CD14-positive monocyte (primary cell): ENCODE measurements around the gene ALDH1B1. TPM values are rescaled to one million over a fixed set of nuclear protein-coding genes. Genes with fewer than 3 reads are reported as not detected.

Source experiments
- DNase-seq, 3 donors: peaks; one replicate each; pipeline ENCODE4 v3.0.0-alpha.2; 2011 to 2022
- H2AFZ ChIP-seq: 2 replicates; pipeline ENCODE4 v1.6.0; 2012; ENCODE audit warnings: mild to moderate bottlenecking, low read depth, low read length, inconsistent platforms; ENCODE audit not compliant: insufficient read depth, poor library complexity, severe bottlenecking
- H3K27ac ChIP-seq, 2 donors: 1 replicate in 1 of 2; 2 replicates in 1 of 2; pipeline ENCODE4 v1.5.1; 2012 to 2013; ENCODE audit warnings: low read length in 2 of 2, control low read depth in 1 of 2, inconsistent platforms in 1 of 2, low read depth in 1 of 2, mild to moderate bottlenecking in 1 of 2
- H3K27me3 ChIP-seq, 2 donors: one replicate each; pipeline versions ENCODE4 v1.6.0 to v1.6.1; 2011 to 2013; ENCODE audit warnings: low read length in 2 of 2; ENCODE audit not compliant: control insufficient read depth in 2 of 2, insufficient read depth in 2 of 2
- H3K36me3 ChIP-seq, 2 donors: replicated peaks in 1 of 2; 1 replicate in 1 of 2; 2 replicates in 1 of 2; pipeline versions ENCODE4 v1.5.1 to v1.6.1; 2012 to 2013; ENCODE audit warnings: low read length in 2 of 2, control low read depth in 1 of 2, inconsistent platforms in 1 of 2, mild to moderate bottlenecking in 1 of 2; ENCODE audit not compliant: insufficient read depth in 2 of 2, control insufficient read depth in 1 of 2
- H3K4me1 ChIP-seq, 2 donors: 1 replicate in 1 of 2; 2 replicates in 1 of 2; pipeline versions ENCODE4 v1.5.1 to v1.6.1; 2012 to 2013; ENCODE audit warnings: low read length in 2 of 2, control low read depth in 1 of 2, inconsistent platforms in 1 of 2, mild to moderate bottlenecking in 1 of 2, moderate library complexity in 1 of 2; ENCODE audit not compliant: insufficient read depth in 2 of 2, control insufficient read depth in 1 of 2
- H3K4me2 ChIP-seq: replicated peaks from 2 replicates; pipeline ENCODE3; 2012; ENCODE audit warnings: low read length, moderate library complexity, mild to moderate bottlenecking; ENCODE audit not compliant: poor library complexity, severe bottlenecking; ENCODE audit errors: extremely low read depth
- H3K4me3 ChIP-seq, 3 experiments: fragments of 200-600 bp in 1 of 3; sonication (generic) in 1 of 3; replicated peaks in 1 of 3; 1 replicate in 2 of 3; 2 replicates in 1 of 3; pipeline ENCODE4 v1.5.1; 2011 to 2013; ENCODE audit warnings: low read length in 3 of 3, mild to moderate bottlenecking in 3 of 3, control low read depth in 2 of 3, low read depth in 2 of 3, inconsistent platforms in 1 of 3, moderate library complexity in 1 of 3
- H3K79me2 ChIP-seq: 2 replicates; pipeline ENCODE4 v1.6.0; 2012; ENCODE audit warnings: mild to moderate bottlenecking, control low read depth, inconsistent platforms, low read length, moderate library complexity; ENCODE audit not compliant: insufficient read depth
- H3K9ac ChIP-seq: 2 replicates; pipeline ENCODE4 v1.6.0; 2017; ENCODE audit warnings: low read length, mild to moderate bottlenecking; ENCODE audit not compliant: insufficient read depth, poor library complexity, severe bottlenecking
- H3K9me3 ChIP-seq, 2 donors: replicated peaks in 1 of 2; 1 replicate in 1 of 2; 2 replicates in 1 of 2; pipeline versions ENCODE4 v1.5.1 to v1.6.1; 2012 to 2013; ENCODE audit warnings: low read length in 2 of 2, control low read depth in 1 of 2; ENCODE audit not compliant: control insufficient read depth in 1 of 2, insufficient read depth in 1 of 2
- H4K20me1 ChIP-seq: 2 replicates; pipeline ENCODE4 v1.6.0; 2012; ENCODE audit warnings: mild to moderate bottlenecking, low read length, control low read depth, moderate library complexity; ENCODE audit not compliant: insufficient read depth
- H3K27ac Mint-ChIP-seq, 7 donors: one replicate each; pipeline ENCODE4 v1.8.0; 2020; ENCODE audit warnings: mild to moderate bottlenecking in 7 of 7, mixed read lengths in 7 of 7, moderate library complexity in 6 of 7, inconsistent platforms in 2 of 7
- H3K27me3 Mint-ChIP-seq, 3 donors: one replicate each; pipeline ENCODE4 v1.8.0; 2021 to 2022; ENCODE audit warnings: low read depth in 3 of 3, mild to moderate bottlenecking in 3 of 3, mixed read lengths in 3 of 3, moderate library complexity in 3 of 3, inconsistent platforms in 1 of 3
- H3K36me3 Mint-ChIP-seq, 2 donors: one replicate each; pipeline ENCODE4 v1.8.0; 2020; ENCODE audit warnings: mixed read lengths in 2 of 2, inconsistent platforms in 1 of 2, mild to moderate bottlenecking in 1 of 2
- H3K4me1 Mint-ChIP-seq: one replicate; pipeline ENCODE4 v1.8.0; 2020; ENCODE audit warnings: mild to moderate bottlenecking, mixed read lengths
- H3K4me3 Mint-ChIP-seq, 2 donors: one replicate each; pipeline ENCODE4 v1.8.0; 2020; ENCODE audit warnings: mild to moderate bottlenecking in 2 of 2, mixed read lengths in 2 of 2, moderate library complexity in 1 of 2
- H3K9me3 Mint-ChIP-seq, 7 donors: one replicate each; pipeline ENCODE4 v1.8.0; 2020 to 2022; ENCODE audit warnings: mixed read lengths in 7 of 7, mild to moderate bottlenecking in 6 of 7, moderate library complexity in 6 of 7, inconsistent platforms in 2 of 7
- CTCF ChIP-seq: fragments of 200-600 bp; IDR thresholded peaks from one replicate; pipeline ENCODE4 v1.8.0; 2022; ENCODE audit warnings: antibody characterized with exemption, mild to moderate bottlenecking
- WGBS: methylation state at CpG from one replicate; pipeline ENCODE4 v1.1.5; 2013; ENCODE audit warnings: missing lambda C conversion rate; ENCODE audit not compliant: insufficient coverage; 5-methylcytosine and 5-hydroxymethylcytosine counted together
- intact Hi-C, 2 donors: fragments of 100-400 bp; cut with micrococcal nuclease; formaldehyde crosslinking; loops; one replicate each; pipeline versions ENCODE4 v1.15.0 to v1.15.1; 2023
- polyA plus RNA-seq, 3 donors: library from polyadenylated mRNA; depleted of rRNA in 1 of 3; unstranded in 2 of 3; stranded (reverse) in 1 of 3; fragments of 300-500 nt in 2 of 3; fragments of >200 nt in 1 of 3; fragmentation: Illumina TruSeq in 2 of 3; gene quantifications; 1 replicate in 2 of 3; 2 replicates in 1 of 3; pipeline ENCODE4 v1.2.3, GENCODE V29; 2012 to 2021

ALDH1B1 gene
- polyA plus RNA-seq, 3 donors: 1.00 to 4.5 (median 3.8) TPM

GRCh38 chr9:38408719-38409118 is 16.2 kb downstream of the ALDH1B1 start:
- no peaks in the 10 kb centered on the region for H3K9me3 Mint-ChIP-seq
- no peaks in the 10 kb centered on the region for H3K79me2 ChIP-seq
- H3K36me3 Mint-ChIP-seq: no peaks in the 10 kb centered on the region
- H4K20me1 ChIP-seq: no peaks in the 10 kb centered on the region
- no peak overlapping the region for H3K4me3 ChIP-seq
- no peak overlapping the region for H3K4me2 ChIP-seq
- H3K4me3 Mint-ChIP-seq: no peak overlapping the region
- no peak for TF ChIP-seq CTCF
- H3K27me3 ChIP-seq: no peaks in the 10 kb centered on the region
- no peaks in the 10 kb centered on the region for H3K4me1 Mint-ChIP-seq
- H3K4me1 ChIP-seq: no peaks in the 10 kb centered on the region
- peaks cover 1 to 11% (median 4%) of the 10 kb centered on the region in 3 donors for H3K27me3 Mint-ChIP-seq
- no peak overlapping the region for H3K27ac Mint-ChIP-seq
- no peak overlapping the region for H3K27ac ChIP-seq
- DNase-seq: no peak
- whole genome bisulfite sequencing: 67% methylated on average over 4 of the region's 4 CpGs
- H2AFZ ChIP-seq: no peak overlapping the region
- H3K36me3 ChIP-seq: no peaks in the 10 kb centered on the region
- H3K9ac ChIP-seq: no peak overlapping the region
- no peaks in the 10 kb centered on the region for H3K9me3 ChIP-seq
- intact Hi-C loops: loop anchor here in 1 of 2 donors (10.0 kb wide), 1 partner anchor 494 kb away; no protein-coding TSS in a partner anchor

- no peak overlapping the region for H3K27ac Mint-ChIP-seq
- H3K4me3 Mint-ChIP-seq: no peak overlapping the region
- H3K79me2 ChIP-seq: no peaks in the 10 kb centered on the region
- no peaks in the 10 kb centered on the region for H3K4me1 ChIP-seq
- no peak overlapping the region for H2AFZ ChIP-seq
- H4K20me1 ChIP-seq: no peaks in the 10 kb centered on the region
- intact Hi-C loops: no loop called here
- no peak overlapping the region for H3K4me2 ChIP-seq
- no peaks in the 10 kb centered on the region for H3K9me3 Mint-ChIP-seq
- H3K9ac ChIP-seq: no peak overlapping the region
- H3K36me3 ChIP-seq: no peaks in the 10 kb centered on the region
- no peak overlapping the region for H3K4me3 ChIP-seq
- H3K27me3 Mint-ChIP-seq: peaks cover 0 to 5% (median 3%) of the 10 kb centered on the region in 3 donors
- H3K27me3 ChIP-seq: no peaks in the 10 kb centered on the region
- H3K36me3 Mint-ChIP-seq: no peaks in the 10 kb centered on the region
- H3K27ac ChIP-seq: no peak overlapping the region
- DNase-seq: no peak
- 60% methylated on average over 6 of the region's 6 CpGs for whole genome bisulfite sequencing
- TF ChIP-seq CTCF: no peak
- no peaks in the 10 kb centered on the region for H3K9me3 ChIP-seq
- no peaks in the 10 kb centered on the region for H3K4me1 Mint-ChIP-seq
Observed at GRCh38 chr9:38412751-38413150, 20.2 kb downstream of the ALDH1B1 start.
